T follicular helper cell (primary cell): ENCODE results near the gene MRPL50.

Source experiments
- DNase-seq: peaks from one replicate; pipeline ENCODE4 v3.0.0-alpha.2; 2020; ENCODE audit warnings: low read depth
- total RNA-seq, 2 experiments: gene quantifications; one replicate each; lab custom pipeline; 2026; lab: John Stamatoyannopoulos, UW

The MRPL50 gene
- total RNA-seq, result 52.8 to 76.1 reads per million in 2 experiments

- peak; percentile 98 for DNase-seq
These were observed at the start of gene MRPL50, which contains the start of gene ZNF189 for GRCh38 chr9:101398068-101398929. Gene MRPL50, minus strand, starts transcription at chr9:101398618. Its CDS starts 26 bp downstream, at chr9:101398592. Gene ZNF189, plus strand, starts transcription at chr9:101398851. Its CDS starts 306 bp downstream, at chr9:101399157.

- no peak for DNase-seq
These were observed 48.3 kb upstream of the MRPL50 start for GRCh38 chr9:101446732-101447131.

GRCh38 chr9:101445353-101446029 is 47.1 kb upstream of the MRPL50 start:
- DNase-seq, result no peak

GRCh38 chr9:101443364-101443771 is 45.0 kb upstream of the MRPL50 start:
- DNase-seq, result no peak

GRCh38 chr9:101442736-101443135 is 44.3 kb upstream of the MRPL50 start:
- no peak for DNase-seq

- DNase-seq, result no peak
These were observed 43.9 kb upstream of the MRPL50 start for GRCh38 chr9:101442318-101442717.

- no peak for DNase-seq
These were observed 42.4 kb upstream of the MRPL50 start for GRCh38 chr9:101440714-101441230.

- no peak for DNase-seq
These were observed 40.1 kb upstream of the MRPL50 start for GRCh38 chr9:101438523-101438922.

- DNase-seq, result no peak
These were observed 39.4 kb upstream of the MRPL50 start for GRCh38 chr9:101437806-101438232.

- DNase-seq, result no peak
These were observed 37.2 kb upstream of the MRPL50 start, which contains the start of gene ALDOB for GRCh38 chr9:101435601-101436079. Gene ALDOB, minus strand, starts transcription at chr9:101435774. Its CDS starts 4,887 bp downstream, at chr9:101430887.

GRCh38 chr9:101434998-101435397 is 36.6 kb upstream of the MRPL50 start:
- no peak for DNase-seq

GRCh38 chr9:101433229-101433628 is 34.8 kb upstream of the MRPL50 start:
- DNase-seq, result no peak

GRCh38 chr9:101432740-101433139 is 34.3 kb upstream of the MRPL50 start:
- no peak for DNase-seq

- no peak for DNase-seq
These were observed 33.8 kb upstream of the MRPL50 start for GRCh38 chr9:101432171-101432570.

- no peak for DNase-seq
These were observed 31.3 kb upstream of the MRPL50 start for GRCh38 chr9:101429736-101430135.

GRCh38 chr9:101428909-101429308 is 30.5 kb upstream of the MRPL50 start:
- DNase-seq, result no peak

GRCh38 chr9:101427957-101428655 is 29.7 kb upstream of the MRPL50 start:
- no peak for DNase-seq

GRCh38 chr9:101427358-101427757 is 28.9 kb upstream of the MRPL50 start:
- no peak for DNase-seq

GRCh38 chr9:101421653-101422065 is 23.2 kb upstream of the MRPL50 start:
- no peak for DNase-seq

- DNase-seq, result no peak
These were observed 21.4 kb upstream of the MRPL50 start for GRCh38 chr9:101419863-101420262.

- no peak for DNase-seq
These were observed 20.4 kb upstream of the MRPL50 start for GRCh38 chr9:101418518-101419430.
